A549 treated with ZK216348 at 1 μM for 4 hours (cell line): ENCODE measurements around the gene NDUFV1. TPM values are rescaled to one million over a fixed set of nuclear protein-coding genes. Genes with fewer than 3 reads are reported as not detected.

ENCODE experiments used
- total RNA-seq: library from RNA; stranded (reverse); fragments of 200-300 nt; extraction: Qiagen RNA extraction; gene quantifications from 5 replicates; pipeline ENCODE4 v1.2.3, GENCODE V29; 2022; ENCODE audit warnings: low read depth

Gene NDUFV1
- 128 to 159 TPM (median 152 TPM) in 5 replicates for total RNA-seq

DNA sequence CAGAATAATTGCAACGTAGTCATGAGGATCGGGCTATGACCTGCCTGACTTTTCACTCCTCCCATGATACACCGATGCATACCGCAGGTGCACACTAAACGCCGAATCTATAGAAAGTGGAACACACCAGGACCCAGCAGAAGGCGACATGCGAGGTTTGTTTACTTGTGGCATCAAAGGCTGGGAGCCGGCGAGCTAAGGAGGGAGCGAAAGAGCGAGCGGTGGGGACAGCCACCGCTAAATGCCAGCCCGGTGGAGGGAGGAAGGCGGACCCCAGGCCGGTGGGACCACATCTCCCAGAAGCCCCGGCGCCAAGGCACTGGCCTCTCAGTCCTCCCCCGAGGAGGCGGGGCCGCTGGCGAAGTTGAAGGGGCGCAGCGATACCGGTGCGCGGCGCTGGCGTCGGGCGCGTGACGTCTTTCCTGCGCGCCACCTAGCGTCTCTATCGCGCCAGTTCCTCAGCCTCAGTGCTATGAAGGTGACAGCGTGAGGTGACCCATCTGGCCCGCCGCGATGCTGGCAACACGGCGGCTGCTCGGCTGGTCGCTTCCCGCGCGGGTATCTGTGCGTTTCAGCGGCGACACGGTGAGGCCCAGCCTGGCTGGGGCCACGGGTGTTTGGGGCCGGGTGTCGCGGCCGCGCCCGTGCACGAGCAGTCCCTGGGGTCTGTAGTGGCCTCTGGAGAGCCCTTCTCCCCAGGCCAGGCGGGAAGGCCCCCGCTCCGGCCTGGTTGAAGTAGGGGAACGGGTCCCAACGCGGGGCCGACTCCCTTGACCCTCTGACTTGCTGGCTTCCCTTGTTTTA is at the start of gene NDUFV1:
Gene NDUFV1, plus strand, starts transcription at position 445 of the 804 bp plus-strand sequence. Its CDS starts 69 bp downstream, at position 514.

GRCh38 chr11:67583247-67584204 is 23.2 kb upstream of the NDUFV1 start, which contains the start of gene GSTP1:
Gene GSTP1, plus strand, starts transcription at chr11:67583812. Its CDS starts 32 bp downstream, at chr11:67583844.

DNA sequence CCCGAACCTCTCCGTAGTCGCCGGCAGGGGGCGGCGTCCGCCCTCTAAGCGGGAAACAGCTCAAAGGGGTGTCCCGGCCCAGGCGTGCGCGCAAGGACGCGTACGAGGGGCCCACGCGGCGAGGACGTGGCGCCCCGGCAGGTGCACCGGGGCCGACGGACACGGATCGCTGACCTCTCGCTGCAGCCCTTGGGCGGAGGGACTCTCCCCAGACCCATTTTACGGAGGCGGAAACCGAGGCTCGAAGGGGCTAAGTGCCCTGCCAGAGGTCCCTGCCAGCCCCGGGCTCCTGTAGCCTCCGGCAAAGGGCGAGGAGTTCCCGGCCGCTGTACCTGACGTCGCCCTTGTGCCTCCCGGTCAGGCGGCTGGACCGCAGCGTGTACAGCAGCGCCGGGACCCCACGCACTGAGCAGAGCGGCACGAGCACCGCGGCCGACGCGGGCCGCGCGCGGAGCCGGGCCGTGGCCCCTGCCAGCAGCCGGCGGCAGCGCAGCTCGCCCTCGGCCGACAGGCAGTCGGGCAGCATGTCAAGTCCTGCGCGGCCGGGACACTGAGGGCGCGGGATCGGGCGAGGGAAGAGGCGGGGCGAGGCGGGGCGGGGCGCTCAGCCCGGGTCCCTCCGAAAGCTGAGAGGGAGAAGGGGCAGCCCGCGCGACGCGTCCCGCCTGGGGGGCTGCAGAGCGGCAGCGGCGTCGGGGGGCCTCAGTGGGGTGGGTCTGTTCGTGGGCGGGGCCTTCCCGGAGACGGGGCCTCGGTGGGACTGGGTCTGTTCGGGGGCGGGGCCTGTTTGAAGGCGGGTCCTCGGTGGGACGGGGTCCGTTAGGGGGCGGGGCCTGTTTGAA is 22.9 kb downstream of the NDUFV1 start, which contains the start of gene NUDT8:
Gene NUDT8, minus strand, starts transcription at position 552 of the 842 bp plus-strand sequence. Its CDS starts 26 bp downstream, at position 526.

GRCh38 chr11:67639438-67639859 is 32.7 kb downstream of the NDUFV1 start, which contains the start of gene TBX10:
Gene TBX10, minus strand, starts transcription at chr11:67639763. Its CDS starts 291 bp downstream, at chr11:67639472.

Other genes starting within 250 kb of the NDUFV1 start
- gene CLCF1, start 233.3 kb upstream of the NDUFV1 start, total RNA-seq = 31.1 to 50.6 TPM (median 43.0 TPM) in 5 replicates
- gene RAD9A, start 214.9 kb upstream of the NDUFV1 start, total RNA-seq = 19.5 to 36.8 TPM (median 32.0 TPM) in 5 replicates
- 240 to 296 TPM (median 291 TPM) in 5 replicates for gene PPP1CA, start 205.1 kb upstream of the NDUFV1 start, total RNA-seq
- gene TBC1D10C, start 202.9 kb upstream of the NDUFV1 start, total RNA-seq = 0.04 to 0.21 TPM (median 0.15 TPM) in 3 of 5 replicates, not detected in the others
- 0.08 to 0.21 TPM (median 0.14 TPM) in 5 replicates for gene CARNS1, start 191.3 kb upstream of the NDUFV1 start, total RNA-seq
- 33.7 to 50.6 TPM (median 48.8 TPM) in 5 replicates for gene RPS6KB2, start 178.4 kb upstream of the NDUFV1 start, total RNA-seq
- 0.22 to 0.62 TPM in 2 of 5 replicates, not detected in the others for gene PTPRCAP, start 169.3 kb upstream of the NDUFV1 start, total RNA-seq
- 38.0 to 67.3 TPM (median 57.2 TPM) in 5 replicates for gene CORO1B, start 163.5 kb upstream of the NDUFV1 start, total RNA-seq
- 0.13 TPM in 1 of 5 replicates, not detected in the others for gene GPR152, start 154.2 kb upstream of the NDUFV1 start, total RNA-seq
- gene CABP4, start 151.6 kb upstream of the NDUFV1 start, total RNA-seq = not detected in 5 replicates
- 36.4 to 70.3 TPM (median 62.1 TPM) in 5 replicates for gene TMEM134, start 137.7 kb upstream of the NDUFV1 start, total RNA-seq
- 43.6 to 48.9 TPM (median 48.0 TPM) in 5 replicates for gene AIP, start 123.9 kb upstream of the NDUFV1 start, total RNA-seq
- 34.1 to 60.5 TPM (median 47.3 TPM) in 5 replicates for gene PITPNM1, start 101.6 kb upstream of the NDUFV1 start, total RNA-seq
- 50.3 to 95.2 TPM (median 85.4 TPM) in 5 replicates for gene CDK2AP2, start 98.8 kb upstream of the NDUFV1 start, total RNA-seq
- gene CABP2, start 83.5 kb upstream of the NDUFV1 start, total RNA-seq = not detected in 5 replicates
- gene GSTP1, start 23.1 kb upstream of the NDUFV1 start, total RNA-seq = 1,131 to 1,719 TPM (median 1,604 TPM) in 5 replicates
- 6.4 to 15.4 TPM (median 13.7 TPM) in 5 replicates for gene NUDT8, start 23.0 kb downstream of the NDUFV1 start, total RNA-seq
- not detected in 5 replicates for gene TBX10, start 32.8 kb downstream of the NDUFV1 start, total RNA-seq
- gene ACY3, start 43.8 kb downstream of the NDUFV1 start, total RNA-seq = 0.60 to 1.4 TPM (median 1.3 TPM) in 5 replicates
- gene ALDH3B2, start 67.7 kb downstream of the NDUFV1 start, total RNA-seq = not detected in 5 replicates